ENCODE results near the gene ACAT2.

DNA sequence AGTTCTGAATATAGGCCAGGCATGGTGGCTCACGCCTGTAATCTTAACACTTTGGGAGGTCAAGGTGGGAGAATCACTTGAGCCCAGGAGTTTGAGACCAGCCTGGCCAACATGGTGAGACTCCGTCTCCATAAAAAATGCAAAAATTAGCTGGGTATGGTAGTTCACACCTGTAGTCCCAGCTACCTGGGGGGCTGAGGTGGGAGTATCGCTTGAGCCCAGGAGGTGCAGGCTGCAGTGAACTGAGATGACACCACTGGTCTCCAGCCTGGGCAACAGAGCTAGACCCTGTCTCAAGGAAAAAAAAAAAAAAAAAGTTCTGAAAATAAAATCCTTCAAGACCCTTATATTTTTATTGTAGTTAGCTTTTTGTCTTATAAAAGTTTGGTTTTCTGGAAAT is 46.2 kb upstream of the ACAT2 start:
- TF ChIP-seq CTCF (IDR thresholded peaks at IDR 0.05): no peak
- no peak for TF ChIP-seq POLR2A (IDR thresholded peaks at IDR 0.05)

Data from heart left ventricle (tissue), 13 donors.